ENCODE data around the gene PRM3. TPM values are rescaled to one million over a fixed set of nuclear protein-coding genes. Genes with fewer than 3 reads are reported as not detected.

The PRM3 gene
- polyA plus RNA-seq, 1 donor from 2014 or later = not detected

- Histone ChIP-seq H3K9ac (ENCODE audit: low read length) (no peak overlapping the region), H4K20me1 (ENCODE audit: insufficient read depth) (no peaks in the 10 kb centered on the region), H3F3A (ENCODE audit: insufficient read depth, low read length, poor library complexity, severe bottlenecking) (no peaks in the 10 kb centered on the region), H3K9me2 (ENCODE audit: insufficient read depth, low read length) (no peaks in the 10 kb centered on the region), H3K9me3 (ENCODE audit: low read length) (no peaks in the 10 kb centered on the region), H3K79me2 (replicated peaks; ENCODE audit: insufficient read depth, low read length) (no peaks in the 10 kb centered on the region), H3K4me2 (ENCODE audit: low read length) (no peak overlapping the region), H2AFZ (ENCODE audit: low read depth, low read length) (no peak overlapping the region), H3K36me3 (ENCODE audit: insufficient read depth, low read length) (no peaks in the 10 kb centered on the region), H3K27me3 (ENCODE audit: insufficient read depth, low read depth, low read length) (no peaks in the 10 kb centered on the region), H3K4me3 (ENCODE audit: low read length) (no peak overlapping the region), H3K27ac (ENCODE audit: low read length) (no peak overlapping the region)
- TF ChIP-seq TAF1 (IDR thresholded peaks at IDR 0.05; ENCODE audit: low read depth) (no peak), MXI1 (conservative IDR thresholded peaks at IDR 0.05; ENCODE audit: poor library complexity, severe bottlenecking) (no peak), RAD21 (conservative IDR thresholded peaks at IDR 0.05) (no peak), SMC3 (conservative IDR thresholded peaks at IDR 0.05; ENCODE audit: poor library complexity) (no peak), EP300 (conservative IDR thresholded peaks at IDR 0.05; ENCODE audit: poor library complexity, severe bottlenecking) (no peak), EZH2 (IDR thresholded peaks at IDR 0.05; ENCODE audit: borderline replicate concordance, insufficient read depth, low read length, poor library complexity, severe bottlenecking) (no peak), POLR2AphosphoS5 (IDR thresholded peaks at IDR 0.05) (no peak), REST (IDR thresholded peaks at IDR 0.05; ENCODE audit: borderline replicate concordance) (no peak)
- TF ChIP-seq, protein P1, sequence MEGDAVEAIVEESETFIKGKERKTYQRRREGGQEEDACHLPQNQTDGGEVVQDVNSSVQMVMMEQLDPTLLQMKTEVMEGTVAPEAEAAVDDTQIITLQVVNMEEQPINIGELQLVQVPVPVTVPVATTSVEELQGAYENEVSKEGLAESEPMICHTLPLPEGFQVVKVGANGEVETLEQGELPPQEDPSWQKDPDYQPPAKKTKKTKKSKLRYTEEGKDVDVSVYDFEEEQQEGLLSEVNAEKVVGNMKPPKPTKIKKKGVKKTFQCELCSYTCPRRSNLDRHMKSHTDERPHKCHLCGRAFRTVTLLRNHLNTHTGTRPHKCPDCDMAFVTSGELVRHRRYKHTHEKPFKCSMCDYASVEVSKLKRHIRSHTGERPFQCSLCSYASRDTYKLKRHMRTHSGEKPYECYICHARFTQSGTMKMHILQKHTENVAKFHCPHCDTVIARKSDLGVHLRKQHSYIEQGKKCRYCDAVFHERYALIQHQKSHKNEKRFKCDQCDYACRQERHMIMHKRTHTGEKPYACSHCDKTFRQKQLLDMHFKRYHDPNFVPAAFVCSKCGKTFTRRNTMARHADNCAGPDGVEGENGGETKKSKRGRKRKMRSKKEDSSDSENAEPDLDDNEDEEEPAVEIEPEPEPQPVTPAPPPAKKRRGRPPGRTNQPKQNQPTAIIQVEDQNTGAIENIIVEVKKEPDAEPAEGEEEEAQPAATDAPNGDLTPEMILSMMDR (IDR thresholded peaks at IDR 0.05; ENCODE audit: poor library complexity, severe bottlenecking) = no peak
Observed at GRCh38 chr16:11232852-11233726, 40.3 kb downstream of the PRM3 start.

- Histone ChIP-seq H4K20me1 (ENCODE audit: insufficient read depth) (no peaks in the 10 kb centered on the region), H3K9me2 (ENCODE audit: insufficient read depth, low read length) (no peaks in the 10 kb centered on the region), H3K9me3 (ENCODE audit: low read length) (no peaks in the 10 kb centered on the region), H3K27ac (ENCODE audit: low read length) (no peak overlapping the region), H2AFZ (ENCODE audit: low read depth, low read length) (no peak overlapping the region), H3K27me3 (ENCODE audit: insufficient read depth, low read depth, low read length) (no peaks in the 10 kb centered on the region), H3K4me3 (ENCODE audit: low read length) (no peak overlapping the region), H3K36me3 (ENCODE audit: insufficient read depth, low read length) (no peaks in the 10 kb centered on the region), H3F3A (ENCODE audit: insufficient read depth, low read length, poor library complexity, severe bottlenecking) (no peaks in the 10 kb centered on the region), H3K4me2 (ENCODE audit: low read length) (no peak overlapping the region), H3K9ac (ENCODE audit: low read length) (no peak overlapping the region), H3K79me2 (replicated peaks; ENCODE audit: insufficient read depth, low read length) (no peaks in the 10 kb centered on the region)
- TF ChIP-seq REST (IDR thresholded peaks at IDR 0.05; ENCODE audit: borderline replicate concordance) (no peak), POLR2AphosphoS5 (IDR thresholded peaks at IDR 0.05) (no peak), SMC3 (conservative IDR thresholded peaks at IDR 0.05; ENCODE audit: poor library complexity) (no peak), MXI1 (conservative IDR thresholded peaks at IDR 0.05; ENCODE audit: poor library complexity, severe bottlenecking) (no peak), TAF1 (IDR thresholded peaks at IDR 0.05; ENCODE audit: low read depth) (no peak), RAD21 (conservative IDR thresholded peaks at IDR 0.05) (no peak), EP300 (conservative IDR thresholded peaks at IDR 0.05; ENCODE audit: poor library complexity, severe bottlenecking) (no peak), EZH2 (IDR thresholded peaks at IDR 0.05; ENCODE audit: borderline replicate concordance, insufficient read depth, low read length, poor library complexity, severe bottlenecking) (no peak)
- TF ChIP-seq, protein P1 (IDR thresholded peaks at IDR 0.05; ENCODE audit: poor library complexity, severe bottlenecking) = no peak
Observed at GRCh38 chr16:11232302-11232851, 41.1 kb downstream of the PRM3 start.
